Heart left ventricle (tissue), 13 donors: ENCODE data around the gene SLC39A13.

Experiments
- CTCF ChIP-seq, 12 donors: fragments of 200-600 bp; sonication (generic) in 4 of 12; IDR thresholded peaks; one replicate each; pipeline versions ENCODE4 v1.5.0 to v1.8.0; 2018 to 2022; ENCODE audit warnings: antibody characterized with exemption in 12 of 12, mild to moderate bottlenecking in 5 of 12
- POLR2A ChIP-seq, 2 donors: fragments of 450-650 bp; IDR thresholded peaks; one replicate each; pipeline ENCODE4 v1.6.1; 2017; ENCODE audit warnings: antibody characterized with exemption in 2 of 2, mild to moderate bottlenecking in 2 of 2, moderate library complexity in 2 of 2
- donor health status: ischemic (EF 13 %, LVEDD 7.1; RV severe dilation, severe dysfunction).
- donor health status: DM: no; HTN: yes; CAD: no.
- donor health status: DM: no; HTN: no; CAD: no.
- donor health status: ischemic (EF 25% LVEDD 6.9; RV normal size, moderate dysfunction).
- donor health status: ischemic (EF 25% LVEDD 5.7; RV mildly dilated, moderate dysfunction).
- donor health status: ischemic (EF 35%, LVEDD 5.7; RV mildly dilated, moderate dysfunction).
- donor health status: nonischemic (EF 11% LVEDD 7.7; RV severe dilation, severe dysfunction).
- donor health status: DM: yes; HTN: yes; CAD: no.
- donor health status: PGD.
- donor health status: ischemic (EF 29% LVEDD 5.4; RV normal size, mild dysfunction).
- donor health status: nonischemic (EF 23%, LVEDD 6.1; RV moderate dilation, normal function).

GRCh38 chr11:47415949-47416472 is 7.6 kb downstream of the SLC39A13 start:
- TF ChIP-seq CTCF (IDR thresholded peaks at IDR 0.05) (no peak), POLR2A (IDR thresholded peaks at IDR 0.05) (no peak)
